GM18858 (cell line): ENCODE results near the gene FAF1.
"Not testable (repeated sequence)": the region's sequence is repeated elsewhere in the genome, so short reads cannot be mapped to it uniquely, and the experiment has no call there.

Experiments
- ATAC-seq: cut with Tn5 transposase; IDR thresholded peaks from one replicate; pipeline ENCODE4 v1.9.1; 2021; ENCODE audit not compliant: unreplicated experiment

The FAF1 gene

DNA sequence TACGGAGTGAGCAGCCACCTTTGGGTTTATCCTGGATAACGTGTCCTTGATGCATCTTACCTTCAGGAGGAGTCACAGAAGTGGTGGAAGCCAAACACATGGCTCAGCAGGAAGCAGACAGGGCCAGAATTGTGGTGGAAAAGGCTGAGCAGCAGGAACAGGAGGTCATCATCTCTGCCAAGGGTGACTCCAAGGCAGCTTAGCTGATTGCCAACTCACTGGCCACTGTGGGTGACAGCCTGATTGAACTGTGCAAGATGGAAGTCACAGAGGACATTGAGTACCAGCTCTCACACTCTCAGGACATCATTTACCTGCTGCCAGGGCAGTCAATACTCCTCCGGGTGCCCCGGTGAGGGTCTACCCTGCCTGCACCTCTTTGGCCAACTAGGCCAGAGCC lies 179.3 kb downstream of the FAF1 start:
- no peak for ATAC-seq

DNA sequence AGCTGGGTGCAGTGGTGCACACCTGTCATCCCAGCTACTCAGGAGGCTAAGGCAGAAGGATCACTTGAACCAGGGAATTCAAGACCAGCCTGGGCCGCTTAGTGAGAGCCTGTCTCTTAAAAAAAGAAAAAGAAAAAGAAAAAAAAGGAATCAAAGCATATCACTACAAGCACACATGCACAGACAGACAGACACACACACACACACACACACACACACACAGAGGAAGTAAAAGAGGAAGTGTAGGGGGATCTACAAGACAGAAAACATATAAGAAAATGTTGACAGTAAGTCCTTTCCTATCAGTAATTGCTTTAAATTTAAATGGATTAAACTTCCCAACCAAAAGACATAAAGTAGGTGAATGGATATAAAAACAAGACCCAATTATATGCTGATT lies 180.3 kb downstream of the FAF1 start:
- ATAC-seq: no peak

GRCh38 chr1:50775740-50776139 lies 184.3 kb downstream of the FAF1 start:
- no peak for ATAC-seq

GRCh38 chr1:50774759-50775351 lies 185.2 kb downstream of the FAF1 start:
- no peak for ATAC-seq

DNA sequence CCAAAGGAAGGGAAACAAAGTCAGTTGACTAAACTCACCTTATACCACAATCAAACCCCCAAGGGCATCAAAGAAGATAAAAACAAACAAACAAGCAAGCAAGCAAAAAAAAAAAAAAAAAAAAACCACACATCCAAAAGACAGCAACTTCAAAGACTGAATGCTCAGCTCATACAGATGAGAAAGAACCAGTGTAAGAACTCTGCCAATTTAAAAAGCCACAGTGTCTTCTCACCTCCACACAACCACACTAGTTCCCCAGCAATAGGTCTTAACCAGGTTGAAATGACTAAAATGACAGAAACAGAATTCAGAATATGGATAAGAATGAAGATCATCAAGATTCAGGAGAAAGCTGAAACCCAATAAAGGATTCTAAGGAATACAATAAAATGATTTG lies 193.4 kb downstream of the FAF1 start:
- no peak for ATAC-seq

DNA sequence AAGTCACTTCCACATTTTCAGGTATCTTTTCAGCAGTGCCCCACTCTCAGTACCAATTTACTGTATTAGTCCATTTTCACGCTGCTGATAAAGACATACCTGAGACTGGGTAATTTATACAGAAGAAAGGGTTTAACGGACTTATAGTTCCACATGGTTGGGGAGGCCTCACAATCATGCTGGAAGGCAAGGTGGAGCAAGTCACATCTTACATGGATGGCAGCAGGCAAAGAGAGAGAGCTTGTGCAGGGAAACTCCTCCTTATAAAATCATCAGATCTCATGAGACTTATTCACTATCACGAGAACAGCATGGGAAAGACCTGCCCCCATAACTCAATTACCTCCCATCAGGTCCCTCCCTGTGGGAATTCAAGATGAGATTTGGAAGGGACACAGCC lies 203.5 kb downstream of the FAF1 start:
- not testable (repeated sequence) for ATAC-seq

DNA sequence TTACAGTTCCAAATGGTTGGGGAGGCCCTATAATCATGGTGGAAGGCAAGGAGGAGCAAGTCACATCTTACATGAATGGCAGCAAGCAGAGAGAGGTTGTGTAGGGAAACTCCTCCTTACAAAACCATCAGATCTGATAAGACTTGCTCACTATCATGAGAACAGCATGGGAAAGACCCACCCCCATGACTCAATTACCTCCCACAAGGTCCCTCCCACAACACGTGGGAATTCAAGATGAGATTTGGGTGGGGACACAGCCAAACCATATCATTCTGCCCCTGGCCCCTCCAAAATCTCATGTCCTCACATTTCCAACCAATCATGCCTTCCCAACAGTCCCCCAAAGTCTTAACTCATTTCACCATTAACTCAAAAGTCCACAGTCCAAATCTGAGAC lies 205.3 kb downstream of the FAF1 start:
- ATAC-seq: not testable (repeated sequence)

GRCh38 chr1:50750021-50750619 lies 209.9 kb downstream of the FAF1 start:
- no peak for ATAC-seq

GRCh38 chr1:50747394-50747793 lies 212.7 kb downstream of the FAF1 start:
- no peak for ATAC-seq

DNA sequence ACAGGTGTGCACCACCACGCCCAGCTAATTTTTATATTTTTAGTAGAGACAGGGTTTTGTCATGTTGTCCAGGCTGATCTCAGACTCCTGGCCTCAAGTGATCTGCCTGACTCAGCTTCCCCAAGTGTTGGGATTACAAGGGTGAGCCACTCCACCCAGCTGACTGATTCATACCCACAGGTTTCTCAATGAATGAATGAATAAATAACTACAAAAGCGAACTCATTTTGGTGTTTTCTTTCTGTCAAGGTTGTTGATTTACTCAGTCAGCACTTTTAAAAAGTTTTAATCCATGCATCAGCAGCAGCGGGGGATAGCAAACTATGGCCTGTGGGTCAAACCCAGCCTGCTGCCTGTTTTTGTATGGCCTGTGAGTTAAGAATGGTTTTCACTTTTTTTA lies 217.5 kb downstream of the FAF1 start:
- no peak for ATAC-seq

GRCh38 chr1:50739125-50739524 lies 220.9 kb downstream of the FAF1 start:
- no peak for ATAC-seq

- ATAC-seq: no peak
Measured at GRCh38 chr1:50735443-50735842, 224.6 kb downstream of the FAF1 start.

GRCh38 chr1:50727578-50727977 lies 232.5 kb downstream of the FAF1 start:
- ATAC-seq: not testable (repeated sequence)

DNA sequence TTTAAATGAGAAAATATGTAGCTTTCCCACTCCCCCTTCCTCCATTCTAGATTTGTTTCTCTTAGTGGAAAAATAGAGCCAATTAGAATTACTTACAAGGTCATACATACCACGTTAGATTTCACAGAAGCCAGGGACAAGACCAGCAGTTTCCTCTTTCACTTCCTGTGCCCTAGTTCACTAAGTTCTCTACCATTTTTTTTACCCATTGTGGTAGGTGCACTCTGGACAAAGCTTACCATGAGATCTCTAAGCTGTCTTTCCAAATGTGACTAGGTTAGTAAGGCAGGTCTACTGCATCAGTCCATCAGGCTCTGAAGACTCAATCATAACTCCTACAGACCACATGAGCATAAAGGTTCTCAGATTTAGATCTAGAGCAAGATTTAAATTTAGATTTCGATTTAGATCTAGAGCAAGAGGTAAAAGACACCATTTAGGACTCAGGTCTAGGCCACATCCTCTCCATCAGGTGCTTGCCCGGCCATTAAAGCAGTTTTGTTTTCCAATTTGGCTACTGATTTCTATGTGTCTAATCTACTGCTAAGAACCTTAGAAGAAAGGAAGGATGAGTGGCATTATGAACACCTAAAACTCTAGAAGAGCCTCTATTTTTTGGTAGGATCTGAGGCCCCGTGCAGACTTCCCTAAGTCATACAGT lies 235.3 kb downstream of the FAF1 start:
- ATAC-seq: peak; percentile 77

DNA sequence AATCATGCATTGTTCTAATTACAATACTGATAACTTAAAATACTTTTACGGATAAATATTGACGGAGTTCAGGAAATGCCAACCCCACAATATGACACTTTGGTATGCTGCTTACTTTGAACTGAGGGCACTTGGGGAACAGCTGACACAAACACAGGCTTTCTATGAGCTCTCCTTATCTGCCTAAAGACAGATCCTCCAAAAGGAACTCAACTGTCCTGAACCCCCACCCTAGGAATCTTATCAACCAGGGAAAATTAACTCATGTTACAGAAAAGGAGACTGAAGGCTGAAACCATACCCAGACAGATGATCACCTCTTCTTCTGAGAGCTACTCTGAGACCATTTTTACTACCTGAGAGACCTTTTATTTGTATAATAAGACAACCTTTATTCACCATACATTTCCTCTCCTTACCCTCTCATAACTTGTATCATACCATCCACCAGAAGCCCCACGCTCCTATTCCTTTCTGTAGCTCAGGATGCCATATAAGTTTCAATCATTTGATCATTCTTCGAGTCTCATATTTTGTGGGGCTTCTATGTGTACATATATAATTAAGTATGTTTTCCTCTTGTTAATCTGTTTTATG lies 239.5 kb downstream of the FAF1 start:
- ATAC-seq: no peak

- ATAC-seq: no peak
Measured at GRCh38 chr1:50719126-50719525, 240.9 kb downstream of the FAF1 start.

DNA sequence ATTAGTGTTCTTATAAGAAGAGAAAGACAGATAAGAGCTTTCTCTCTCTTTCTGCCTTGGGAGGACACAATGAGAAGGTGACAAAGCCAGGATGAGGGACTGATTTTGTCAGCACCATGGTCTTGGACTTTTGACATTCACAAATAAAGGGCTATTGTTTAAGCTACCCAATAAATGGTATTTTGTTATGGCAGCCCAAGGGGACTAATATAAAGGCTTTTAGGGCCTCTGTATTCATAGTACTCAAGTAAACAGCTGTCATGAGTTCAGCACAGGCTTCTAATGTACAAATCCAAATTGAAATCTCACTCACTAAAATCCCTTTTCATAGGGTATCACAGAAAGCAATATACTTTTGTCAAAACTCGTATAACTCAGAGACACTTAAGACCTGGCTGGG lies 242.7 kb downstream of the FAF1 start:
- ATAC-seq: no peak

- ATAC-seq: not testable (repeated sequence)
Measured at GRCh38 chr1:50716455-50716854, 243.6 kb downstream of the FAF1 start.

- ATAC-seq: no peak
Measured at GRCh38 chr1:50710099-50710498, 250.0 kb downstream of the FAF1 start.

DNA sequence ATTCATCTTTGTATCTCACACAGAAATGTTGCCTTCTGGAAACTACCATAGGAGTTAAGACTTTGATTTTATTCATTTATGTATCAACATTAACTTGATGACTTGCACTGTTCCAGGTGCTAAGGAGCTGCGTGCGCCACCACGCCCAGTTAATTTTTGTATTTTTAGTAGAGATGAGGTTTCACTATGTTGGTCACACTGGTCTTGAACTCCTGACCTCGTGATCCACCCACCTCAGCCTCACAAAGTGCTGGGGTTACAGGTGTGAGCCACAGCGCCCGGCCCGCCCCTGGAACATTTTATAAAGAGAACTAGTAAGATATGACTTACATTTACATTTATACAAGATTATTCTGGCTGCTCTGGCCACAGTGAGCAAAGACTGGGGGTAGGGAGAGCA lies 252.2 kb downstream of the FAF1 start:
- no peak for ATAC-seq

DNA sequence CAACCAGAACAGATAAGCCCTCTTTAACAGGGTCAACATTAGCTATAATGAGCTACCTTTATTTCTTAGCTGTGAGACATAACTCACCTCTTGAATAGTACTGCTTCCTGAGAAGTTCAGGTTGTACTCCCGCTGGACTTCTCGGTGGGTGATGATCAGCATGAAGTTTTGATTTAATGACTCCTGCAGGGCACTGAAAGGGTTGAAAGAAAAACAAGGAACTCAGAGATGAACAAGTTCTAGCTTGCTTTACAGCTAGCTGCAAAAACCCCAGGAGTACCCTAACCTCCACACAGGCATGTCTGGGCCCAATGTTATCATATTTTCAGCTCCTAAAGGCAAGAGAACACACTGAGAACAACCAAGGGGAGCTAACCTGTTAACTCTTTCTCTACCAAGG lies 254.4 kb downstream of the FAF1 start:
- ATAC-seq: no peak

DNA sequence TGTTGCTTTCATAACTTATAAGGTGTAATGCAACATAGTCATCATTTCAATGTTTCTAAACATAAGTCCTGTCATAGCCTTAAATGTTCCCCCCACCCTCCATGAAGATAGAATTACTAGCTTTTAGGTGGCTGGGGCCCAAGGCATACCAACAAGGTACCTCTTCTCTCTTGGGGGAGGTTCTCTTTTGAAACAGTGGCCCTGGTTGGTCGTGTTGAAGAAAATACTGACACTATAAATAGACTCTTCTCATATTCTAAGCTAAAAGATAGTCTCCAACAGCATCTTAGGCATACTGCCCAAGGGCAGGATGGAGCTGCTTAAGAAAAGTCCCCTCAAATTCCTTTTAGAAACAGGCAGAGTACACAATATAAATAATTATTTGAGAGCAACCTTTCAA lies 255.0 kb downstream of the FAF1 start:
- ATAC-seq: no peak
